Stimulated activated CD8-positive, alpha-beta memory T cell treated with anti-CD3 and anti-CD28 coated beads, Interleukin-15, amount 100 ng/mL, for 1 hour (primary cell): Measurements from ENCODE around the gene ETDC.
"Not testable (repeated sequence)": the region's sequence is repeated elsewhere in the genome, so short reads cannot be mapped to it uniquely, and the experiment has no call there.

ENCODE experiments used
- DNase-seq: peaks from one replicate; pipeline ENCODE4 v3.0.0-alpha.2; 2020; ENCODE audit warnings: low read depth

Gene ETDC

GRCh38 chrX:135309430-135309923 is at the start of gene ETDC:
Gene ETDC, plus strand, starts transcription at chrX:135309480. Its CDS starts 0 bp downstream, at chrX:135309480.
- no peak for DNase-seq

GRCh38 chrX:135260976-135261375 is 48.3 kb upstream of the ETDC start:
- not testable (repeated sequence) for DNase-seq

GRCh38 chrX:135263376-135263775 is 45.9 kb upstream of the ETDC start:
- DNase-seq: not testable (repeated sequence)

GRCh38 chrX:135264206-135264605 is 45.1 kb upstream of the ETDC start:
- DNase-seq: no peak

GRCh38 chrX:135273162-135273561 is 36.1 kb upstream of the ETDC start:
- DNase-seq: no peak

GRCh38 chrX:135275973-135276372 is 33.3 kb upstream of the ETDC start:
- DNase-seq: no peak

- no peak for DNase-seq
Measured at GRCh38 chrX:135287266-135287823, 21.9 kb upstream of the ETDC start.

- DNase-seq: peak; percentile 21
Measured at GRCh38 chrX:135295238-135295943, 13.9 kb upstream of the ETDC start.

- DNase-seq: no peak
Measured at GRCh38 chrX:135295944-135296305, 13.4 kb upstream of the ETDC start.

- DNase-seq: no peak
Measured at GRCh38 chrX:135302269-135302873, 6.9 kb upstream of the ETDC start.

GRCh38 chrX:135304741-135305140 is 4.5 kb upstream of the ETDC start:
- DNase-seq: no peak

- no peak for DNase-seq
Measured at GRCh38 chrX:135307171-135307570, 2.1 kb upstream of the ETDC start.

- no peak for DNase-seq
Measured at GRCh38 chrX:135308345-135308855, 880 bp upstream of the ETDC start.

- no peak for DNase-seq
Measured at GRCh38 chrX:135315864-135316263, 6.6 kb downstream of the ETDC start.

- DNase-seq: no peak
Measured at GRCh38 chrX:135324463-135324862, 15.2 kb downstream of the ETDC start.

GRCh38 chrX:135325036-135325818 is 15.9 kb downstream of the ETDC start:
- not testable (repeated sequence) for DNase-seq

- DNase-seq: no peak
Measured at GRCh38 chrX:135327299-135327698, 18.0 kb downstream of the ETDC start.

GRCh38 chrX:135328421-135329005 is 19.2 kb downstream of the ETDC start:
- no peak for DNase-seq

- DNase-seq: no peak
Measured at GRCh38 chrX:135330706-135331105, 21.4 kb downstream of the ETDC start.

- no peak for DNase-seq
Measured at GRCh38 chrX:135331525-135331924, 22.2 kb downstream of the ETDC start.

GRCh38 chrX:135340831-135341230 is 31.6 kb downstream of the ETDC start:
- DNase-seq: no peak

- DNase-seq: no peak
Measured at GRCh38 chrX:135345107-135345589, 35.9 kb downstream of the ETDC start.
